IMR-90 (cell line): Measurements from ENCODE around the gene CNTFR. TPM values are rescaled to one million over a fixed set of nuclear protein-coding genes. Genes with fewer than 3 reads are reported as not detected.

Experiments used
- ATAC-seq: fragments of 200-7000 bp; cut with Tn5 transposase; 2 replicates; pipeline ENCODE4 v1.9.1; 2020; ENCODE audit warnings: low read depth, mild to moderate bottlenecking, moderate library complexity
- BruUV-seq: library from RNA; stranded (reverse); fragments of 400-500 nt; replicated peaks from 2 replicates; lab custom pipeline; 2021; lab: Mats Ljungman, UMichigan
- CTCF ChIA-PET: fragments of 300-600 bp; formaldehyde crosslinking; extraction: SDS; loops from one replicate; lab custom pipeline; 2021; ENCODE audit warnings: antibody characterized with exemption; lab: Yijun Ruan, JAX
- POLR2A ChIA-PET: fragments of 300-600 bp; sonication (Branson Sonifier 250); formaldehyde crosslinking; loops from one replicate; lab custom pipeline; 2022; ENCODE audit warnings: antibody characterized with exemption; ENCODE audit not compliant: unreplicated experiment; lab: Charles Lee
- DNase-seq: peaks from one replicate; pipeline ENCODE4 v3.0.0; 2013
- H2AFZ ChIP-seq: replicated peaks from 2 replicates; pipeline ENCODE3; 2013; ENCODE audit warnings: low read length, mild to moderate bottlenecking; ENCODE audit not compliant: poor library complexity
- H2AK5ac ChIP-seq: 2 replicates; pipeline ENCODE4 v1.6.1; 2013; ENCODE audit warnings: low read depth, low read length, inconsistent platforms
- H2AK9ac ChIP-seq: replicated peaks from 2 replicates; pipeline ENCODE3; 2013; ENCODE audit warnings: mild to moderate bottlenecking, low read depth, low read length, moderate library complexity; ENCODE audit not compliant: poor library complexity
- H2BK120ac ChIP-seq: 2 replicates; pipeline ENCODE4 v1.6.1; 2013; ENCODE audit warnings: low read depth, low read length, inconsistent platforms
- H2BK15ac ChIP-seq: 3 replicates; pipeline ENCODE4 v1.6.1; 2013; ENCODE audit warnings: low read depth, low read length, inconsistent platforms
- H2BK20ac ChIP-seq: 2 replicates; pipeline ENCODE4 v1.6.1; 2013; ENCODE audit warnings: low read depth, mild to moderate bottlenecking, inconsistent platforms, low read length, moderate library complexity
- H2BK5ac ChIP-seq: 2 replicates; pipeline ENCODE4 v1.6.1; 2013; ENCODE audit warnings: mild to moderate bottlenecking, low read depth, low read length, inconsistent platforms; ENCODE audit not compliant: poor library complexity, severe bottlenecking
- H3K14ac ChIP-seq: replicated peaks from 2 replicates; pipeline ENCODE4 v1.6.1; 2013; ENCODE audit warnings: low read depth, low read length, inconsistent platforms
- H3K18ac ChIP-seq: 2 replicates; pipeline ENCODE4 v1.6.1; 2013; ENCODE audit warnings: low read depth, low read length, control low read depth
- H3K23ac ChIP-seq: 2 replicates; pipeline ENCODE4 v1.6.1; 2013; ENCODE audit warnings: low read depth, low read length, inconsistent platforms
- H3K27ac ChIP-seq: 2 replicates; pipeline ENCODE4 v1.5.1; 2013; ENCODE audit warnings: mild to moderate bottlenecking, control low read depth, low read length; ENCODE audit not compliant: insufficient read depth
- H3K27me3 ChIP-seq: 2 replicates; pipeline ENCODE4 v1.6.1; 2013; ENCODE audit warnings: low read length; ENCODE audit not compliant: control insufficient read depth, insufficient read depth
- H3K36me3 ChIP-seq: 2 replicates; pipeline ENCODE4 v1.6.1; 2013; ENCODE audit warnings: low read length, mixed read lengths; ENCODE audit not compliant: control insufficient read depth, insufficient read depth
- H3K4ac ChIP-seq: 2 replicates; pipeline ENCODE4 v1.6.1; 2013; ENCODE audit warnings: low read depth, low read length, inconsistent platforms
- H3K4me1 ChIP-seq: 2 replicates; pipeline ENCODE4 v1.6.1; 2013; ENCODE audit warnings: low read length, mixed read lengths; ENCODE audit not compliant: control insufficient read depth, insufficient read depth
- H3K4me2 ChIP-seq: 2 replicates; pipeline ENCODE4 v1.6.1; 2013; ENCODE audit warnings: low read depth, mild to moderate bottlenecking, control low read depth, low read length, moderate library complexity
- H3K4me3 ChIP-seq: 2 replicates; pipeline ENCODE4 v1.5.1; 2013; ENCODE audit warnings: low read depth, mild to moderate bottlenecking, control low read depth, low read length, moderate library complexity; ENCODE audit not compliant: insufficient read depth
- H3K56ac ChIP-seq: 2 replicates; pipeline ENCODE4 v1.6.1; 2013; ENCODE audit warnings: low read length, inconsistent platforms; ENCODE audit not compliant: insufficient read depth; ENCODE audit errors: extremely low read depth
- H3K79me1 ChIP-seq, 2 experiments: 2 replicates each; pipeline ENCODE4 v1.6.1; 2013; ENCODE audit warnings: low read length in 2 of 2, inconsistent platforms in 1 of 2, low read depth in 1 of 2
- H3K9ac ChIP-seq: 2 replicates; pipeline ENCODE4 v1.6.1; 2013; ENCODE audit warnings: low read depth, low read length, control low read depth
- H3K9me1 ChIP-seq: 2 replicates; pipeline ENCODE4 v1.6.1; 2013; ENCODE audit warnings: low read length, inconsistent platforms; ENCODE audit not compliant: insufficient read depth
- H3K9me3 ChIP-seq: 2 replicates; pipeline ENCODE4 v1.6.1; 2013; ENCODE audit warnings: low read length; ENCODE audit not compliant: control insufficient read depth, insufficient read depth
- H4K20me1 ChIP-seq: 2 replicates; pipeline ENCODE4 v1.6.1; 2013; ENCODE audit warnings: low read length, inconsistent platforms; ENCODE audit not compliant: insufficient read depth
- H4K5ac ChIP-seq: 2 replicates; pipeline ENCODE4 v1.6.1; 2013; ENCODE audit warnings: mild to moderate bottlenecking, low read depth, low read length, control low read depth
- H4K8ac ChIP-seq, 2 experiments: 2 replicates each; pipeline ENCODE4 v1.6.1; 2013; ENCODE audit warnings: low read depth in 2 of 2, low read length in 2 of 2, control low read depth in 1 of 2, inconsistent platforms in 1 of 2
- H4K91ac ChIP-seq: 2 replicates; pipeline ENCODE4 v1.6.1; 2013; ENCODE audit warnings: low read depth, low read length, inconsistent platforms; ENCODE audit not compliant: insufficient read depth
- MXI1 ChIP-seq: IDR thresholded peaks from 2 replicates; pipeline ENCODE4 v1.6.1; 2012; ENCODE audit warnings: low read depth, mild to moderate bottlenecking, low read length, moderate library complexity, borderline replicate concordance
- RCOR1 ChIP-seq: IDR thresholded peaks from 2 replicates; pipeline ENCODE4 v1.6.1; 2012; ENCODE audit warnings: mild to moderate bottlenecking, low read length, improper control_type of control experiment; ENCODE audit not compliant: insufficient replicate concordance
- WGBS, 2 experiments: methylation state at CpG; one replicate each; pipeline versions ENCODE4 v1.1.5 to v1.1.7; 2013; ENCODE audit warnings: missing lambda C conversion rate in 2 of 2; ENCODE audit not compliant: insufficient read length in 1 of 2; ENCODE audit errors: extremely low coverage in 2 of 2; 5-methylcytosine and 5-hydroxymethylcytosine counted together
- dilution Hi-C: fragments of 300-500 bp; cut with HindIII; formaldehyde crosslinking; loops from one replicate; pipeline ENCODE4 v1.14.3; 2018; ENCODE audit warnings: low sequenced_read_pairs; ENCODE audit not compliant: unreplicated experiment
- in situ Hi-C: fragments of 300-500 bp; cut with MboI; formaldehyde crosslinking; loops from 3 replicates; pipeline ENCODE4 v1.14.3; 2019; ENCODE audit warnings: low sequenced_read_pairs, inconsistent platforms, mixed read lengths
- intact Hi-C: fragments of 100-400 bp; cut with micrococcal nuclease; formaldehyde crosslinking; loops from 2 replicates; pipeline ENCODE4 v1.10.0; 2022
- polyA plus RNA-seq, 3 experiments: library from polyadenylated mRNA; depleted of rRNA; stranded (reverse); fragments of >200 nt; gene quantifications; 2 replicates each; pipeline ENCODE4 v1.2.3, GENCODE V29; 2012; ENCODE audit warnings: low replicate concordance in 1 of 3
- total RNA-seq: library from RNA; depleted of rRNA; stranded (reverse); fragments of >200 nt; gene quantifications from 2 replicates; pipeline ENCODE4 v1.2.3, GENCODE V29; 2012

Gene CNTFR
- total and polyA plus RNA-seq, 2 of the 4 experiments (the other 2 are of a cell fraction) = not detected

DNA sequence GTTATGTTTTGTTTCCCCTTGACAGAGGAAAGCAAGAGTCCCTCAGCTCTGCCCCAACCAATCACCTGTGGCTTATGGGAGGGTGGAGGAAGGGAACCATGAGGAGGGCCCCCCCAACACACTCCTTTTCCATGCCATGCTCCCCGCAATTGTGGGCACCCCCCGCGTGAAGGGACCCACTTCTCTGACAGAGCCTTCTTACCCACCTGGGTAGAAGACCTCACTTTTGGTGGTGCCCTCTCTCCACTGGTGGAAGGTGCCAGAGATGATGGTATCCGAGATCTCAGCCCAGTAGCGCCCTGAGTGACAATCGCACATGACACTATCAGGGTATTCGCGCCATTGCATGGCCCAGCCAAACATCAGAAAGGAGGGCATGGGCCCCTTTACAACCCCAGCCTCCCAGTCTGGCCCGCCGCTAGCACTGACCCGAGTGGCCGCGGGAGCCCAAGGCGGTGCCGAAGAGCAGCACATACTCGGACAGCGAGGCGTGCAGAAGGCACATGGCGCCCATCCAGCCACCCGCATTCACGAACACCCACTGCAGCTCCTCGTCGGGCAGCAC lies 47.3 kb upstream of the CNTFR start:
- TF ChIP-seq RCOR1 = no peak
- no peak for TF ChIP-seq MXI1
- Histone ChIP-seq H3K9me3 (no peaks in the 10 kb centered on the region), H4K20me1 (peaks cover 9% of the 10 kb centered on the region; the same call in 1 of the 2 replicates), H3K4me1 (peaks cover 4% of the 10 kb centered on the region), H3K9me1 (peaks cover 13% of the 10 kb centered on the region; the same call in 1 of the 2 replicates), H2BK20ac (no peak overlapping the region), H2AFZ (peak overlapping the region; percentile 97), H3K79me1 (peaks cover 13 to 36% of the 10 kb centered on the region in 2 experiments), H2BK120ac (no peak overlapping the region), H3K23ac (peak overlapping the region; percentile 97), H3K4me3 (peak overlapping the region; percentile 84), H4K8ac (peak overlapping the region; percentile 46 to 96), H2AK9ac (peak overlapping the region; percentile 89), H2BK5ac (peak overlapping the region; percentile 55), H4K91ac (peak overlapping the region; percentile 80), H3K14ac (peak overlapping the region; percentile 61), H2AK5ac (peak overlapping the region; percentile 96), H3K4ac (peak overlapping the region; percentile 60), H3K27ac (peak overlapping the region; percentile 82), H2BK15ac (no peak overlapping the region), H3K36me3 (peaks cover 6% of the 10 kb centered on the region), H3K4me2 (peak overlapping the region; percentile 98), H3K18ac (no peak overlapping the region), H3K27me3 (no peaks in the 10 kb centered on the region), H4K5ac (0 out of 2 replicates have a peak overlapping the region, but pooled peaks have one; percentile 13), H3K9ac (peak overlapping the region; percentile 77), H3K56ac (no peak overlapping the region)
- CTCF ChIA-PET = no interaction called here
- dilution Hi-C loops = no loop called here
- WGBS, 2 experiments = 0% methylated on average over 11 of the region's 23 CpGs; no CpG with 5 or more reads in 1 of the 2 experiments
- POLR2A ChIA-PET = interaction anchor here (0.8 to 2.0 kb wide), 2 partner anchors 10 to 17 kb away, joined by 5 to 10 read pairs; partner anchors contain the start of gene GALT
- intact Hi-C loops = loop anchor here (2.0 kb wide), 1 partner anchor 66 kb away; no protein-coding TSS in a partner anchor
- BruUV-seq = no TSS peak
- DNase-seq = peak; percentile 22
- in situ Hi-C loops = no loop called here
- ATAC-seq = no peak; the same call in none of the 2 replicates
